PC-3 (cell line): ENCODE measurements around the gene F2RL3. TPM values are rescaled to one million over a fixed set of nuclear protein-coding genes. Genes with fewer than 3 reads are reported as not detected.

Experiments
- ATAC-seq: fragments of 200-7000 bp; cut with Tn5 transposase; 2 replicates; pipeline ENCODE4 v1.9.1; 2020; ENCODE audit warnings: mild to moderate bottlenecking, moderate library complexity
- BruUV-seq: library from RNA; stranded (reverse); fragments of 400-500 nt; replicated peaks from 2 replicates; lab custom pipeline; 2021; lab: Mats Ljungman, UMichigan
- CTCF ChIA-PET: fragments of 300-600 bp; sonication (Branson Sonifier 250); formaldehyde crosslinking; loops from one replicate; lab custom pipeline; 2022; ENCODE audit warnings: antibody characterized with exemption; lab: Charles Lee
- POLR2A ChIA-PET: fragments of 300-600 bp; sonication (Branson Sonifier 250); formaldehyde crosslinking; loops from one replicate; lab custom pipeline; 2022; ENCODE audit warnings: antibody characterized with exemption; ENCODE audit not compliant: unreplicated experiment; lab: Charles Lee
- DNase-seq: peaks from one replicate; pipeline ENCODE4 v3.0.0-alpha.2; 2015
- H2AFZ ChIP-seq: fragments of 300-600 bp; sonication (generic); 2 replicates; pipeline ENCODE4 v1.6.0; 2016; ENCODE audit warnings: antibody characterized with exemption, low read length
- H3F3A ChIP-seq: fragments of 300-600 bp; sonication (generic); one replicate; pipeline ENCODE4 v1.6.0; 2017; ENCODE audit warnings: antibody characterized with exemption, low read length, control low read depth, mild to moderate bottlenecking; ENCODE audit not compliant: unreplicated experiment
- H3K27ac ChIP-seq: fragments of 300-600 bp; sonication (generic); 2 replicates; pipeline ENCODE4 v1.5.1; 2016; ENCODE audit warnings: mild to moderate bottlenecking, low read length
- H3K27me3 ChIP-seq: fragments of 300-600 bp; sonication (generic); 2 replicates; pipeline ENCODE4 v1.6.1; 2016; ENCODE audit warnings: low read length, mixed read lengths
- H3K36me3 ChIP-seq: fragments of 300-600 bp; sonication (generic); 2 replicates; pipeline ENCODE4 v1.6.1; 2016; ENCODE audit warnings: low read depth, mixed run types, low read length, mixed read lengths
- H3K4me1 ChIP-seq: fragments of 300-600 bp; sonication (generic); 2 replicates; pipeline ENCODE4 v1.5.1; 2016; ENCODE audit warnings: low read length; ENCODE audit not compliant: insufficient read depth
- H3K4me2 ChIP-seq: fragments of 300-600 bp; sonication (generic); 2 replicates; pipeline ENCODE4 v1.6.0; 2016; ENCODE audit warnings: low read length
- H3K4me3 ChIP-seq: fragments of 300-600 bp; sonication (generic); 2 replicates; pipeline ENCODE4 v1.5.1; 2016; ENCODE audit warnings: mild to moderate bottlenecking, low read length, mixed read lengths
- H3K79me2 ChIP-seq: fragments of 300-600 bp; sonication (generic); 2 replicates; pipeline ENCODE4 v1.6.1; 2017; ENCODE audit warnings: low read length, mixed read lengths
- H3K9ac ChIP-seq: fragments of 300-600 bp; sonication (generic); 2 replicates; pipeline ENCODE4 v1.6.0; 2016; ENCODE audit warnings: mild to moderate bottlenecking, low read length
- H3K9me2 ChIP-seq: fragments of 300-600 bp; sonication (generic); replicated peaks from 2 replicates; pipeline ENCODE4 v1.6.1; 2016; ENCODE audit warnings: mixed run types, low read length, mixed read lengths
- H3K9me3 ChIP-seq: fragments of 300-600 bp; sonication (generic); 2 replicates; pipeline ENCODE4 v1.6.1; 2016; ENCODE audit warnings: low read length, mixed read lengths
- H4K20me1 ChIP-seq: fragments of 300-600 bp; sonication (generic); 2 replicates; pipeline ENCODE4 v1.6.1; 2016; ENCODE audit warnings: low read length, mixed read lengths
- EZH2 ChIP-seq: fragments of 300-600 bp; sonication (generic); IDR thresholded peaks from one replicate; pipeline ENCODE4 v1.6.1; 2017; ENCODE audit warnings: antibody characterized with exemption, mild to moderate bottlenecking, low read length; ENCODE audit not compliant: unreplicated experiment
- EZH2phosphoT487 ChIP-seq: fragments of 300-600 bp; sonication (generic); IDR thresholded peaks from 2 replicates; pipeline ENCODE4 v1.6.1; 2018; ENCODE audit warnings: mild to moderate bottlenecking, antibody characterized with exemption, low read length, borderline replicate concordance
- intact Hi-C: fragments of 100-400 bp; cut with micrococcal nuclease; formaldehyde crosslinking; loops from 2 replicates; pipeline ENCODE4 v1.9.0; 2023
- total RNA-seq: library from RNA; depleted of rRNA; stranded (reverse); fragments of >200 nt; gene quantifications from 2 replicates; pipeline ENCODE4 v1.2.3, GENCODE V29; 2014
- TF ChIP-seq, protein P1 (sequence below): fragments of 300-600 bp; sonication (generic); conservative IDR thresholded peaks from 2 replicates; pipeline ENCODE4 v1.5.1; 2017; ENCODE audit warnings: antibody characterized with exemption, low read depth, mild to moderate bottlenecking, low read length

Gene F2RL3
- total RNA-seq, 1 experiment from 2014 or later: 0.07 TPM

DNA sequence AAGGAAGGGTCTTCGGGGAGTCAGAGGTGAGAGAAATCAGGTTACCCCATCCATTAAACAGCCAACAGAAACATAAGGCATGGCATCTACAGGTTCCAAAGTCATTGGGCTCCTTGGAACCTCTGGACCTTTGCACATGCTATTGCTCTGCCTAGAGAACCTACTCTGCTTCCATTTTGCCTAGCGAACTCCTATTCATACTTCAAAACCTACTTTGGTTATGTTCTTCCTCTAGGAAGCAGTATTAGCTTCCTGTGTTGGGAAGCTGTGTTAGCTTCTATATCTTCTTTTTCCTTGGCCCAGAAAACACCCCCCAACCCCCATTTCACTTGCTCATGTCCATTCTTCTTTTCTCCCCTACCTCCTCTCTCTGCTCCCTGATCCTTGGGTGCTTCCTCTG lies 39.6 kb downstream of the F2RL3 start:
- H3K9ac ChIP-seq: no peak overlapping the region
- peaks cover 4% of the 10 kb centered on the region; the same call in 1 of the 2 replicates for H3K9me3 ChIP-seq
- CTCF ChIA-PET: no interaction called here
- no peaks in the 10 kb centered on the region for H4K20me1 ChIP-seq
- no TSS peak for BruUV-seq
- H2AFZ ChIP-seq: no peak overlapping the region
- intact Hi-C loops: no loop called here
- no peaks in the 10 kb centered on the region for H3F3A ChIP-seq
- no peak overlapping the region for H3K4me2 ChIP-seq
- DNase-seq (no peak), ATAC-seq (no peak)
- POLR2A ChIA-PET: no interaction called here
- H3K27me3 ChIP-seq: no peaks in the 10 kb centered on the region
- no peaks in the 10 kb centered on the region for H3K79me2 ChIP-seq
- TF ChIP-seq EZH2: no peak
- no peak for TF ChIP-seq EZH2phosphoT487
- no peak overlapping the region for H3K4me3 ChIP-seq
- no peaks in the 10 kb centered on the region for H3K9me2 ChIP-seq
- H3K36me3 ChIP-seq: no peaks in the 10 kb centered on the region
- H3K4me1 ChIP-seq: no peaks in the 10 kb centered on the region
- no peak overlapping the region for H3K27ac ChIP-seq

DNA sequence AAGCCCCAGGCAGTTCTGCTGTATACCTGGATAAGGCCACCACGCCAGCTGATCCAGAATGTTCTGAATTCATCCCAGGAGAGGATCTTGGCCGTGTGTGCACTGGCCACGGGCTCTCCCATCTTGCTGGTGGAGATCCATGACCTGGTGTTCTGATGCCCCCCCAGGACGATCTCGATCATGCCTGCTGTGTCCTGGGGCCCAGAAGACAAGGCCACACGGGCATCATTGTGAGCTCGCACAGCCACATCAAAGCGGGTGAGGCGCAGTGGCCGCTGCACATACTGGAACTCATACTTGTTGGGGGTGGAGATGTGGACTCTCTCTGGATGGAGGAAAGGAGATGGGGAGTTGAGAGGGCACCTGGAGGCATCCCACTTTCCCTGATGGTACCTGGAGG lies 40.1 kb downstream of the F2RL3 start:
- DNase-seq (no peak), ATAC-seq (no peak)
- ChIA-PET POLR2A (no interaction called here), CTCF (no interaction called here)
- no peak overlapping the region for H3K4me2 ChIP-seq
- H3K27ac ChIP-seq: no peak overlapping the region
- 0 out of 2 replicates have a peak, but pooled peaks cover 2% of the 10 kb centered on the region for H3K27me3 ChIP-seq
- no peak overlapping the region for H3K4me3 ChIP-seq
- H3K79me2 ChIP-seq: no peaks in the 10 kb centered on the region
- H2AFZ ChIP-seq: no peak overlapping the region
- no TSS peak for BruUV-seq
- no peak overlapping the region for H3K9ac ChIP-seq
- intact Hi-C loops: no loop called here
- peaks cover 7% of the 10 kb centered on the region for H3K9me3 ChIP-seq
- no peaks in the 10 kb centered on the region for H3F3A ChIP-seq
- no peaks in the 10 kb centered on the region for H3K4me1 ChIP-seq
- no peaks in the 10 kb centered on the region for H3K36me3 ChIP-seq
- TF ChIP-seq, protein P1, sequence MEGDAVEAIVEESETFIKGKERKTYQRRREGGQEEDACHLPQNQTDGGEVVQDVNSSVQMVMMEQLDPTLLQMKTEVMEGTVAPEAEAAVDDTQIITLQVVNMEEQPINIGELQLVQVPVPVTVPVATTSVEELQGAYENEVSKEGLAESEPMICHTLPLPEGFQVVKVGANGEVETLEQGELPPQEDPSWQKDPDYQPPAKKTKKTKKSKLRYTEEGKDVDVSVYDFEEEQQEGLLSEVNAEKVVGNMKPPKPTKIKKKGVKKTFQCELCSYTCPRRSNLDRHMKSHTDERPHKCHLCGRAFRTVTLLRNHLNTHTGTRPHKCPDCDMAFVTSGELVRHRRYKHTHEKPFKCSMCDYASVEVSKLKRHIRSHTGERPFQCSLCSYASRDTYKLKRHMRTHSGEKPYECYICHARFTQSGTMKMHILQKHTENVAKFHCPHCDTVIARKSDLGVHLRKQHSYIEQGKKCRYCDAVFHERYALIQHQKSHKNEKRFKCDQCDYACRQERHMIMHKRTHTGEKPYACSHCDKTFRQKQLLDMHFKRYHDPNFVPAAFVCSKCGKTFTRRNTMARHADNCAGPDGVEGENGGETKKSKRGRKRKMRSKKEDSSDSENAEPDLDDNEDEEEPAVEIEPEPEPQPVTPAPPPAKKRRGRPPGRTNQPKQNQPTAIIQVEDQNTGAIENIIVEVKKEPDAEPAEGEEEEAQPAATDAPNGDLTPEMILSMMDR: no peak
- TF ChIP-seq EZH2phosphoT487: no peak
- TF ChIP-seq EZH2: no peak
- no peaks in the 10 kb centered on the region for H3K9me2 ChIP-seq
- H4K20me1 ChIP-seq: no peaks in the 10 kb centered on the region

DNA sequence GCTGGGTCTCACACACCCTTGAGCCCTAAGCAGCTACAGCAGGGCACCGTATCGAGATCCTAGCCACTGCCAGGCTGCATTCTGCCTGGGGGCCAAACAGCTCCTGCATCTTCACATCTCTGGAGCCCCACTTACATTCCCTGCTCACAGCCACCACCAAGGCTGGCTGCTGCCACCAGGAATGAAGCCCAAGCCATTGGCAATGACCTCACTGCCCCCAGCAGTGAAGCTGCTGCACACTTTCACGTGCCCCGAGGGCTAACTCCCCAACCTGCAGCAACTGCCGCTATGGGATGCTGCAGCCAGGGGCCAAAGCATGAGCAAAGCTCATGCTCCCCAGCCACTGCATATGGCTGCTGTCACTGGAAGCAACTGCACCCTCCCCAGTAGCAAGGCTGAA lies 42.0 kb downstream of the F2RL3 start:
- no TSS peak for BruUV-seq
- Histone ChIP-seq H3K9me2 (no peaks in the 10 kb centered on the region), H3K4me3 (no peak overlapping the region), H3K27me3 (0 out of 2 replicates have a peak, but pooled peaks cover 3% of the 10 kb centered on the region), H3K4me2 (no peak overlapping the region), H3K27ac (no peak overlapping the region), H4K20me1 (no peaks in the 10 kb centered on the region), H3K4me1 (no peaks in the 10 kb centered on the region), H3K79me2 (no peaks in the 10 kb centered on the region), H3K9me3 (peaks cover 8% of the 10 kb centered on the region), H3F3A (no peaks in the 10 kb centered on the region), H3K36me3 (no peaks in the 10 kb centered on the region), H2AFZ (no peak overlapping the region), H3K9ac (no peak overlapping the region)
- ATAC-seq (no peak), DNase-seq (no peak)
- TF ChIP-seq EZH2phosphoT487: no peak
- TF ChIP-seq EZH2: no peak
- TF ChIP-seq, protein P1: no peak
- intact Hi-C loops: no loop called here
- POLR2A ChIA-PET: no interaction called here
- CTCF ChIA-PET: no interaction called here
